HS-27A (cell line): ENCODE data around the gene ANP32A.

ENCODE experiments used
- DNase-seq: peaks from one replicate; pipeline ENCODE4 v3.0.0-alpha.2; 2012; ENCODE audit warnings: low read depth, missing footprints

ANP32A gene

GRCh38 chr15:68819495-68820294 is 1.0 kb downstream of the ANP32A start:
- peak; percentile 49 for DNase-seq

DNA sequence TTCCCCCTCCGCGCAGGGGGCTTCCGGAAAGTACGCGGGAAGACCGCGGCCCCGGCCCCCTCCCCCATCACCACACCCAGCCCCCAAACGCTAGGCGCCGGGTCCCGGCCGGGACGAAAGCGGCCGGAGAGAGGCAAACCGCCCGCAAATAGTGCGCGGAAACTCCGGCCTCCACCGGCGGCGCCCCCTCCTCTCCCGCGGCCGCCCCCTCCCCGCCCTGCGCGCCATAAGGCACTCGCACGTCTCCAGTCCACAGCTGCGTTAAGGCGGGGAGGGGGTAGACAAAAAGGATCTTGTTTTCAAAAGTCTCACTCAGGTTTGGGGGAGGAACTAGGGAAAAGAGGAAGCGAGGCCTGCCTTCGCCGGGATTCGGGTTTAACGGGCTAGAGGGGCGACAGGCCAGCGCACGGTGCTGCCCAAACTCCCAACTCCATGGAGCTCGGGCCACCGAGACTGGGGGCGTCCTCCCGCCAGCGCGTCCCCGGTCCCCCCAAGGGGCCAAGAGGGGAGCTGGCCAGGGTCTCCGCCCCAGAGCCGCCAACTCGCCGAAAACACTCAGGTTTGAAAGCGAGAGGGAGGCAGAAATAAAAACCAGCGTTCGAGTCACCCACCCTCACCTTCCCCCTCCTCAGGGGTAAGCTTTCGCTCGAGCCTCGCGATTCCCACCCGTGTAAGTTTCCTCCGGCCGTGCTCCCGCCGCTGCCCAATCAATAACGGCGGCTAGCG is 1.8 kb downstream of the ANP32A start:
- DNase-seq: peak; percentile 38

- peak; percentile 59 for DNase-seq
Measured at GRCh38 chr15:68818066-68818768, 2.5 kb downstream of the ANP32A start.

DNA sequence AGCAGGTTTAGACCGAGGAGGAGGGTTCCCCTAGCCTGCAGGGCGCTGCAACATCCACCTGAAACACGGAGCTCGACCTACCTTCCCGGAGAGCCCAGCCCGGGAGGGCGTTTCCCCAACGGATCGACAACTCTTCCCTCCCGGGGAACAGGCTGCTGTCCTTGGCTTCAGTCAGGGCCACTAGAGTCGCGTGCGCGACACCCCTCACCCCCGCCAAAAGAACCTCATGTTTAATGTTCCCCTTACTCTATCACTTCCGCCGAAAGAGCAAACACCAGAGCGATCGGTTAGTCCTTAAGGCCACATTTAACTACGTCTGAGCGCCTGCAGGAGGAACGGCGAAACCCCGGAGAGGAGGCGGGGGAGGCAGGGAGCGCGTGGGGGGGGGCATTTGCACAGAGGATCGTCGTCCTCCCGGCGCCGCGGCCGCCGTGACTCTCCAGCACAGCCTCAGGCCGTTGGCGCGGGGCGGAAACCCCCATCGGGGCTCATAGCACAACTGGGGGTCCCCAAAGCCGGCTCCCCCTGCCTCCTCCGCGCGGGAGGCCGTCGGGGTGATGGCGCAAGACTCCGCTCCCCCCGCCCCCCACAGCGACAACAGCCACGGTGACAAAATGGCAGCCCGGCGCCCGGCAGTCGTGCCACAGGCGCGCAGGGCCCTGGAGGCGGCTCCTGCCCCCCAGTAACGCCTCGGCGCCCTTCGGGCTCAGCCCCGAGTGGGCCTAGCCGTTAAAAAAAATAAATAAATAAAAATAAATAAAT is 3.2 kb downstream of the ANP32A start:
- peak; percentile 45 for DNase-seq

GRCh38 chr15:68816795-68817303 is 3.8 kb downstream of the ANP32A start:
- no peak for DNase-seq

DNA sequence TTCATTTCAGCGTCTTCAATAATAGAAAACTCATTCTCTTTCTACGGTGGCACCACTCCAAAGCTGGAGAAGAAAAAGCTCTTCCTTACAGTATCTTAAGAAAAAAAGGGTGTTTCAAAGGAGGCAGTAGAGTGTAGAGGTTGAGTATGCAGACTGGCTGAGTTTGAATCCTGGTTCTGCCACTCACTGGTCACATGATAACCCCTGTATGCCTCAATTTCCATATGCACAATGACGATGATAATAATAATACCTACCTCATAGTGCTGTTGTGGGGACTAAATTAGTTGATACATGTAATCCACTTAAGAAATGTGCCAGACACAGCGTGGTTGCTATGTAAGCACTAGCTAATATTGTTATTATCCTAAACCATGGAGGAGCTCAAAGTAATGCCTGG is 4.5 kb downstream of the ANP32A start:
- no peak for DNase-seq

DNA sequence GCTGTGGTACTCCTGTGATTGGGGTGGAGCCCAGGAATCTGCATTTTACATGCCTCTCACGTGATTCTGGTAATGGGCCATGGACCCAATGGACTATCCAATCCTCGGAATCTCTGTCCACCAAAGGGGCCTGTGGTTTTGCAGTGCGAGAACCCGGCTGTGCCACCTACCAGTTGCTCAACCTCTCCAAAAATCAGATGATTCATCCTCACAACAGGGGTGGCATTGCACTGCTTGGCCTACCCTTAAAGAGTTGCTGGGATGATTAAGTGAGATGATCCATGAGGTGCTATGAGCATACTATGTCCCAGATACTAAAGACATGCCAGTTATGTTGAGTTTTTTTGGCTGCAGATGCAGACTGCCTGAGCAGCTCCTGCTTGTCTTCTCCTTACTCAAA is 5.1 kb downstream of the ANP32A start:
- peak; percentile 15 for DNase-seq

DNA sequence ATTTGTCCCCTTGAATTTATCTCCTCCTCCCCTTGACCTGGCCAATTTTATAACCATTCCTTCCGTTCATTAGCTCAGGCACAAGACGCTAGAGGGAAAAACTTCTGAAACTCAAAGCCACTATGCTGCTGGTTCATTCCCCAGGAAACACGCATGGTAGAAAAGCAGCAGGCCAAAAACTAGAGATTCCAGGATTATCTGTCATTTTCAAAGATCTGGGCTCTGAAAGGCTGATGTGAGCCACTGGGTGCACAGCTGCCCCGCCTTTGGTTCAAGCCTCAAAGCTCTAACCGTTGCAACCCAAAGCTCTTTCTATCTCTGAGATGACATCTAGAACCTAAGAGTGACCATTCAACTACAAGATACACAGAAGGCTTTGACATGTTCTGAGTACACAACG is 6.1 kb downstream of the ANP32A start:
- no peak for DNase-seq

DNA sequence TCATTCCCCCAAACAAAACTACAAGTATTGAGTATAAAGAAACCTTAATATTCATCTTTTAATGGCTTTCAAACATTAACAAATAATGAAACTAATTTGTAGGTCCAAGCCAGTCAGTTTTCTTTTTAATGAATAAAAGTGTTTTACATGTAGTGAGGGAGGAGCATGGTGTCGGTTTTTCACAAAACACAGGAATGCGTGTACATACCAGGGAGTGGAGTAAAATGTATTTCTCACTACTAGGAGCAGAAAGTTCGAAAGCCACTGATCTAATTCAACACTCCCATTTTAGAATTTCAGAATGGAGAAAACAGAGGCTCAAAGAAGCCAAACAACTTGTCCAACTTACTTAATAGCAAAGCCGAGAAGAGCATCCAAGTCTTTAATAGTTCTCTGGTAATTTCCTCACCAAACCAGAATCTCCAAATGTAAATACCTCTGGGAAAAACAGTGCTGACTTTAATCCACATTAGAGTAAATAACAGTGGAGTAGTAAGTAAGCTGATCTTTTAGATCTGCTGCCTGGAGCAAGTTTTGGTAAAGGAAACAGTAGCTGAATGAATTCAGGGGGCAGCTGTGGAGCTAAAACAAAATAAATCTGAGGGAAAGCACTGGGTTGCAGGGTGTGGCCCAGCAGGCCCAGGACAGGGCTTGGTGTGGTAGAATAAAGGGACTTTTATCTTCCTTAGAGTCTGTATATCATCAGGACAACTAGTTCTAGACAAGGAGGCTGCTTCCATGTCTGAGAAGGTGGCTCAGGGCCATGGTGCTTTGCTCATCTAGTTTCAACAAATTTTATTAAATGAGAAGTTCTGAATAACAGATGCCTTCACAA is 7.9 kb downstream of the ANP32A start:
- peak; percentile 12 for DNase-seq

GRCh38 chr15:68812069-68812468 is 8.6 kb downstream of the ANP32A start:
- DNase-seq: no peak

DNA sequence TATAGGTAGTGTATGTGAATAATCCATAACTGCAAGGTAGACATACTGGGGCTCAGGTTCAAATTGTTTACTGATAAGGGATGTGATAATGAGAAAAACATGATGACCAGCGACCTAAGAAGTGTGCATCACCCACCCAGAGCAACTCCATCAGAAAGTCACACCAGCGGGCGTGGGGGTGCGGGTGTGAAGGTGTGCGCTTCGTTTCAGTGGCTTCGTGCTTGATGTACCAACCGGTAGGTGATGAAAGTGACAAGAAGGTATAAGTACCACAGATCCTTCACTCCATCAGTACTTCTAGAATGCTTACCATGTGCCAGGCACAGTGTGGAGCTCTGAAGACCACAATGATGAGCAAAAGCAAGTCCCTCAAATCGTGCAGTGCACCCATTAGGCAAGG is 11.2 kb downstream of the ANP32A start:
- no peak for DNase-seq

DNA sequence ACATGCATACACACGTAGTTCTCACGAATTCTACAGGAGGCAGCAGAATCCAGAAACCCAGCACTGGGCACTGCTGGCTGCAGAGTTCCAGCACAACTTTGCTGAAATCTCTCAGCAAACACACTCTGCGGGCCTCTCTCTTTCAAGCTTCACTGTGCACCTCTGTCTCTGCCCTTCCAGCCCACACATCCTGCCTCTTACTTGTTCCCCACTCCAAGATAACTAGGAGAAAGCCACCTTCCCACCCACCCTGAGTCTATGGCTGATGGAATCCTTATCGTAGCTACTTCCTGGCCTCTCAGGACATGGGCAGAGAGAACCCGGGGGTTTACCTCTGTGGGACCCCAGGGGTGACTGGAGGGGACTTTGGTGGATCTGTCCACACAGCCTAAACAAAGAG is 11.9 kb downstream of the ANP32A start:
- no peak for DNase-seq

DNA sequence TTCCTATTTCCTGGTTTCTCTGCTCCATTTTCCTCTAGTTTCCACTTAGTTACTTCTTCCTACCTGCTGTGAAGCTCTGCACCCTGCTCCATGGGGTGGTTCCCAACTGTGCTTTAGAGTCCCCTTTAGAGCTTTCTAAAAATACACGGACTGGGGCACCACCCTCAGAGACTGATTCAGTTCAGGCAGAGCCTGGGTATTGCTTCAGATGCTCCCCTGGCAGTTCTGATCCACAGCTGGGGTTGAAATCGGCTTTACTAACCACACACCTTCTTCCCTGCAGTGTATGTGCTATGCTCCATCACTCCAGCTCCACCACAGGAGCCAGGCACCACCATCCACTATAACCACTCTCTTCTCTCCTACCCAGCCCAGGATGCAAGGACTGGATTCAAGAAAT is 12.6 kb downstream of the ANP32A start:
- no peak for DNase-seq

- no peak for DNase-seq
Measured at GRCh38 chr15:68807249-68807648, 13.4 kb downstream of the ANP32A start.

DNA sequence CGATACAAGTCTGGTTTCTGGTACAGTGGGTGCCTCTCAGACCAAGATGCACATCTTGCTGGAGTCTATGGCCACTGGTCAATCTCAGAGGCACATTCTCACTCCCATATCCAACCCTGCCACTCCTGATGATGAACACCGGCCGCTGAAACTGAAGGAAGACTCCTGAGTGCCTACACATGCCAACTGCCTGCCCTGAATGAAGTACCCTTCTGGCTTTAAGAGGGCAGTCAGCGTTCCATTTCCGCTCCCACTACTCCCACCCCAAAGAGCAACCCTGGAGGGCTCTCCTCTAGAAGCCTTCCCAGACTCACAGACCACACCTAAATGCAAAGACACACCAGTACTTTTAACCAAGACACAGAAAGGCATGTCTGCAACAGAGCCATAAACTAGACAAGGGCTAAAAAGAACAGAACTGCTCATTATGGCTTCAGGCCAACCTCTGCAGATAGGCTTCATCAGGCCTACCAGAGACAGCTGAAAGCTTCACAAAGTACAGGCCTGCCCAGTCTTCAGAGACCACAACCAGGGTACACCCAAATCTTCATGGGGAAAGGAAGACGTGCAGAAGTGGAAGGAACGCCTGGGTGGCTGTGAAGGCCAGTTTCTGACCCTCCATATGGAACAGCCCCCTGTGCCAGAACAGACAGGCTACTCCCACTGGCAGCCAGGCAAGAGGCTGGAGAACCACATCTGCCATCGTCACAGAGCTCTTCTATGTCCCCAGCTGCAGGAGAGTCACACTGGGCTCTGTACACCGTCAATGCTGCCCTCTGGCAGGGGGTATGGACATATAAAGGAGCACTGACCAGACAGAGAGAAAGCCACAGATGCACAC is 14.3 kb downstream of the ANP32A start:
- no peak for DNase-seq

GRCh38 chr15:68802373-68802772 is 18.3 kb downstream of the ANP32A start:
- DNase-seq: no peak

DNA sequence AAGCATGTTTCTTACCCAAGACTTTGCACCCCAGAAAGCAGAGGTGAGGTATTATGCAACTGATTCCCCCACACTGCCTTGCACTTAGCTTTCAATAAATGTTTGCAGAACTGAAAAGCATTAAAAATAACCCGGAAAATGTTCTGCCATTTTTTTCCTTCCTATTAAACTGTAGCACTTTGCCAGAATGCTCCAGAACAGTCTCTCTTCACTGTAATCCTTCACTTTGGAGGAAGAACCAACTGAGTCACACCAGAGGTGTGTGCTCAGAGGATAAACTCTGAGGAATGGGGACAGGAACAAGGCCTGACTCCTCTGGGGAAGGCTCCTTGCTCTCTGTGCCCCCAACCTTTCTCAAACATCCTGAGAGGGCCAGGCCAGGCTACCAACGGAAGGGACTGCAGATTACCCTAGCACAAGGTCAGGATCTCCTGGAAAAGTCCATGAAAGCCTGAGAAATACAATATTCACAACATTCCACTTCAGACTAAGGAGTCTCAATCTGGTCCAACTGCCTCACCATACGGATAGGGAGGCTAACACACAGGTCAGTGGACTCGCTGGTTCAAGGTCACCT is 19.0 kb downstream of the ANP32A start:
- DNase-seq: no peak

DNA sequence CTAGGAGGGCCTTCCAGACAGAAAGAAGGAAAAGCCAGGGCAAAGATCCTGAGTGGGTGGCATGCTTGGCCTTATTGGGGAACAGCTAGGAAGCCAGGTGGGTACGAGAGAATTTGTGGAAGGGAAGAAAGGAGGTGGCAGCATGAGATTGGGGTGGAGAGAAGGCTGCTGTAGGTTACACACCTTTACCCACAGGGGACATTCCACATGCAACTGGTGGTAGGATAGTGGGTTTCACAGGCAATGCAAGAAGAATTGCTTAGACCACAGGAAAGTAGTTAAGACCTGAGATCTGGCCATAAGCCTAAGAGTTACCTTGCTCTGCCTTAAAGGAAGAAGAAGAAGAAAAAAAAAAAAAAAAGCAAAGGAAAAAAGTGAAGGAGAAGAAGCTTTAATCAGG is 19.8 kb downstream of the ANP32A start:
- no peak for DNase-seq

- no peak for DNase-seq
Measured at GRCh38 chr15:68798346-68799094, 22.2 kb downstream of the ANP32A start.
